NK-92 (cell line): Measurements from ENCODE around the gene PC.
"Not testable (repeated sequence)": the region's sequence is repeated elsewhere in the genome, so short reads cannot be mapped to it uniquely, and the experiment has no call there.

Experiments
- DNase-seq: peaks from one replicate; lab custom pipeline; 2025; ENCODE audit not compliant: unreplicated experiment; lab: John Stamatoyannopoulos, UW

Gene PC

GRCh38 chr11:66845143-66845875, 112.9 kb downstream of the PC start:
- DNase-seq = no peak

GRCh38 chr11:66844496-66845142, 113.6 kb downstream of the PC start:
- DNase-seq = no peak

GRCh38 chr11:66843776-66844495, 114.2 kb downstream of the PC start:
- DNase-seq = no peak

- no peak for DNase-seq
Observed at GRCh38 chr11:66842896-66843775, 115.0 kb downstream of the PC start, which contains the start of gene RCE1. Gene RCE1 (plus strand): TSS chr11:66843441. CDS start chr11:66843456, 15 bp downstream.

- no peak for DNase-seq
Observed at GRCh38 chr11:66842501-66842895, 115.7 kb downstream of the PC start.

GRCh38 chr11:66841861-66842260, 116.3 kb downstream of the PC start:
- no peak for DNase-seq

GRCh38 chr11:66840317-66841091, 117.7 kb downstream of the PC start:
- DNase-seq = no peak

GRCh38 chr11:66835768-66836405, 122.3 kb downstream of the PC start:
- no peak for DNase-seq

- DNase-seq = no peak
Observed at GRCh38 chr11:66834943-66835342, 123.2 kb downstream of the PC start.

- no peak for DNase-seq
Observed at GRCh38 chr11:66834539-66834845, 123.7 kb downstream of the PC start.

- not testable (repeated sequence) for DNase-seq
Observed at GRCh38 chr11:66824573-66824972, 133.6 kb downstream of the PC start.

- no peak for DNase-seq
Observed at GRCh38 chr11:66823700-66824099, 134.5 kb downstream of the PC start.

- no peak for DNase-seq
Observed at GRCh38 chr11:66820901-66821300, 137.3 kb downstream of the PC start.

GRCh38 chr11:66820381-66820780, 137.8 kb downstream of the PC start:
- DNase-seq = no peak

- DNase-seq = no peak
Observed at GRCh38 chr11:66818231-66818955, 139.8 kb downstream of the PC start.

- no peak for DNase-seq
Observed at GRCh38 chr11:66815646-66816045, 142.5 kb downstream of the PC start.

GRCh38 chr11:66814678-66815077, 143.5 kb downstream of the PC start:
- no peak for DNase-seq

GRCh38 chr11:66810576-66811185, 147.5 kb downstream of the PC start:
- no peak for DNase-seq

- DNase-seq = no peak
Observed at GRCh38 chr11:66809592-66809991, 148.6 kb downstream of the PC start.
